22Rv1 (cell line): ENCODE data around the gene MRPS10.

Source experiments
- ZFX ChIP-seq: fragments of 450-650 bp; IDR thresholded peaks from 2 replicates; pipeline ENCODE4 v1.6.1; 2017; ENCODE audit warnings: antibody characterized with exemption, borderline replicate concordance
- TF ChIP-seq, protein P1 (sequence below): fragments of 450-650 bp; IDR thresholded peaks from 2 replicates; pipeline ENCODE4 v1.5.1; 2017; ENCODE audit warnings: mild to moderate bottlenecking

GRCh38 chr6:42210551-42210950 lies 7.1 kb downstream of the MRPS10 start:
- TF ChIP-seq, protein P1, sequence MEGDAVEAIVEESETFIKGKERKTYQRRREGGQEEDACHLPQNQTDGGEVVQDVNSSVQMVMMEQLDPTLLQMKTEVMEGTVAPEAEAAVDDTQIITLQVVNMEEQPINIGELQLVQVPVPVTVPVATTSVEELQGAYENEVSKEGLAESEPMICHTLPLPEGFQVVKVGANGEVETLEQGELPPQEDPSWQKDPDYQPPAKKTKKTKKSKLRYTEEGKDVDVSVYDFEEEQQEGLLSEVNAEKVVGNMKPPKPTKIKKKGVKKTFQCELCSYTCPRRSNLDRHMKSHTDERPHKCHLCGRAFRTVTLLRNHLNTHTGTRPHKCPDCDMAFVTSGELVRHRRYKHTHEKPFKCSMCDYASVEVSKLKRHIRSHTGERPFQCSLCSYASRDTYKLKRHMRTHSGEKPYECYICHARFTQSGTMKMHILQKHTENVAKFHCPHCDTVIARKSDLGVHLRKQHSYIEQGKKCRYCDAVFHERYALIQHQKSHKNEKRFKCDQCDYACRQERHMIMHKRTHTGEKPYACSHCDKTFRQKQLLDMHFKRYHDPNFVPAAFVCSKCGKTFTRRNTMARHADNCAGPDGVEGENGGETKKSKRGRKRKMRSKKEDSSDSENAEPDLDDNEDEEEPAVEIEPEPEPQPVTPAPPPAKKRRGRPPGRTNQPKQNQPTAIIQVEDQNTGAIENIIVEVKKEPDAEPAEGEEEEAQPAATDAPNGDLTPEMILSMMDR, result no peak
- TF ChIP-seq ZFX, result no peak
